Islet of Langerhans (tissue), 1 donor: ENCODE data around the gene MYO5B.
A peak's percentile ranks its signal among the peaks of the same experiment; 100 is the strongest.
"Not testable (repeated sequence)": the region's sequence is repeated elsewhere in the genome, so short reads cannot be mapped to it uniquely, and the experiment has no call there.

Experiments
- FAIRE-seq: peaks from one replicate; lab custom pipeline; 2011; peaks lifted over from hg19 to GRCh38; lab: Jason Lieb, UNC

The MYO5B gene

GRCh38 chr18:50194631-50195532 lies at the start of gene MYO5B:
Gene MYO5B (minus strand): TSS chr18:50195147. CDS start chr18:50194793, 354 bp downstream.
- no peak for FAIRE-seq

DNA sequence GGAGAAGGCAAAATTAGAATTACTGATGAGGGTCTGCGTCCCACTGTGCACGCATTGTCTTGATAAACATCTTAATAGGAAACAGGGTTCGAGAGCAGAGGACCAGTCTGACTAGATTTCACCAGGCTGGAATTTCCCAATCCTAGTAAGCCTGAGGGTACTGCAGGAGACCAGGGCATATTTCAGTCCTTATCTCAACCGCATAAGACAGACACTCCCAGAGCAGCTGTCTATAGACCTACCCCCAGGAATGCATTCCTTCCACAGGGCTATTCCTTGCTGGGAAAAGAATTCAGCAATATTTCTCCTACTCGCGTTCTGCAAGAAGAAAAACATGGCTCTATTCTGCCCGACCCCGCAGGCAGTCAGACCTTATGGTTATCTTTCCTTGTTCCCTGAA lies 46.8 kb upstream of the MYO5B start:
- not testable (repeated sequence) for FAIRE-seq

DNA sequence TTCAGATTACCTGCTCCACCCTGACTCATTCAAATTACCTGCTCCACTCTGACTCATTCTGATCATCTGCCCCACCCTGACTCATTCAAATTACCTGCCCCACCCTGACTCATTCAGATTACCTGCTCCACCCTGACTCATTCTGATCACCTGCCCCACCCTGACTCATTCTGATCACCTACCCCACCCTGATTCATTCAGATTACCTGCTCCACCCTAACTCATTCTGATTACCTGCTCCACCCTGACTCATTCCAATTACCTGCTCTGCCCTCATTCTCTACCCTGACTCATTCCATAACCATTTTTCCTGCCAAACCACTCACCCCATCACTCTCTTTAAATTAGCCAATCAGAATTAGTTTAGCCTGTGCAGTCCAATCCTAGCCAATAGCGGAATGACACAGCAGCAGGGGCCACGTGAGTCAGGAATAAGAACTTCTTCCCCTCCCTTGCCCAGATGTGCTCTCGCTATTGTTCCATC lies 45.2 kb upstream of the MYO5B start:
- no peak for FAIRE-seq

DNA sequence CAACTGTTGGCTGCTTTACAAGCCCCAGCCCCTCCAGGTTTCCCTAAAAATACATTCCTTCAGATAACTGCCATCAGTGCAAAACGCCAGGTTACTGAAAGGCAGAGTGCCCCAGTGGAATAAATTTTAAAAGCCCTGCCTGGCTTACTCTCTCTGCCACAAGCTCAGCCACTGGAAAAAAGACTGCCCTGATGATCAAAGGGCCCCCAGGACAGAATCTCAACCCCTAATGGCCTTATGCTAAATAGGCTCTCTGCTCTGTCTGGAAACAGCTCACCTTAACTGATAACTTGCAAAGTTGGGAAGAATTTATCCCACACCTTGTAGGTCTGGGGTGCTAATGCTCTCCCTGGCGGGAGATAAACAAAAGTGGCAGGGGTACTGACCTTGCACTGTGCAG lies 37.5 kb upstream of the MYO5B start:
- FAIRE-seq, result no peak

- no peak for FAIRE-seq
These were observed 36.7 kb upstream of the MYO5B start for GRCh38 chr18:50231621-50232020.

GRCh38 chr18:50220249-50220648 lies 25.3 kb upstream of the MYO5B start:
- FAIRE-seq, result not testable (repeated sequence)

DNA sequence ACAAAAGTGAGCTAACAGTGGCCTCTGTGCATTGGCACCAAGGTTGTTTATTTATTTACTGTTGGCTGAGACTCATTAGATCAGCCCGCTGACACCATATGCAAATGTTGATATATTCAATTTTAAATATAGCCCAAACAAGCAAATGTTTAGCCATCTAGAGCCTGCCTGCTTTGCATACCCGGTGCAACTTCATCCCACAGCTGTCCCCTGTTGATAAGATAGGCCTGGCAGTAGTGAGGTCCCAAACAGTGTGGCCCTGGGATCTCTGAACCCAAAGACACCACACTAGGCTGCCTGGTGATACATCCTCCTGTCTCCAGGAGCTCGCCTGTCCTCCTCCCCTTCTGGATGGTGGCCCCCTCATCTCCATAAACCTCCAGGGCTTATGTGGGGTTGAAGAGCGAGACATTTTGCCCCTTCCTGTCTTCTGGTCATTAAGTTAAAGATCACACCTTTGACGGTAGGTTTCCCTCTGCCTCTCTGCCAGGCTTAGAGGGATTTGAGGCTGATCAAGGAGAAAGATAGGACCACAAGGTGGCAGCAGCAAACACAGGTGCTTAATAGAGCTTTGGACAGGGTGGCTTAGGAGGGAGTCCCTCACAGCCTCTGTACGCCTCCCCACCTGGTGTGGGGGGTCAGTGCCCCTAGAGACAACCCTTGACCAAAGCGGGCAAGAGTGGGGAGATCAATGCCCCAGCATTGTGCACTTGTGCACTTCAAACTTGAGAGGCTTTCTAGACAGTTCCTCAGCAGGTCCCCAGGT lies 23.7 kb upstream of the MYO5B start:
- FAIRE-seq, result no peak

- no peak for FAIRE-seq
These were observed 14.4 kb upstream of the MYO5B start for GRCh38 chr18:50209311-50209710.

- FAIRE-seq, result no peak
These were observed 12.8 kb upstream of the MYO5B start for GRCh38 chr18:50207722-50208121.

DNA sequence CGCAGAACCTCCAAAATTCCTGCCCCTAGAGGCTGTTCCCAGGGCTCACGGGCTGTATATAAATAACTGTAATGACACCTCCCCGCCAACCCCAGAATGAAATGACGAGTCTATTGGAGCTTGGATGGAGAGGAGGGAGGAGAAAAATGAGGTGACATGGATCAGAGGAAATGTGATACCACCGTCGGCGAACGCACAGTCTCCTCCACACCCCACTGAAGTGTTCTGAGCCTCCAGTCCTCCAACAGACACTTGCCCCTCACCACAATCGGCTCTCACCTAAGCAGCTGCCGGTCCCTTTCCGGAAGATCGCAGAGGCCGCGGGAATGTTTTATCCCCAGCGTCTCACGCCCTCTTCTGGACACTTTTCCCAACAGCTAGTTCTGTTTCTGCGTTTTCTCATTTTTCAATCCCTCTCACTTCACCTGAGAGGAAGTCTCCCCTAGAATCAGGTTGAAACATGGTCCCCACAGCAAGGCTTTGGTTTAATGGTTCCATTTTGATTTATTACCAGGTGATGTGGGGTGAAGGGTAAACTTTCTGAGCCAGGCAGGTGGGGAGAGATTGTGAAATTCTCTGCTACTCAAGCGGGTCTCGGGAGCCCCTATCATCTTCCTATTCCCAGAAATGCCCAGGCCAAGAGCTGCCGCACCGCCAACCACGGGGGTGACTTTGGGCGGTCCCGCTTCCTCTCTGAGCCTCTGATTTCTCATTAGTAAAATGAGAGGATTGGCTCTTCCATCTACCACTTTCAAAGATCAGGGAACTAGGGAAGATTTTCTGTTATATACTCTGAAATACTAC lies 9.1 kb upstream of the MYO5B start:
- FAIRE-seq, result peak; percentile 90

GRCh38 chr18:50201476-50202018 lies 6.6 kb upstream of the MYO5B start:
- no peak for FAIRE-seq

GRCh38 chr18:50199921-50200320 lies 5.0 kb upstream of the MYO5B start:
- no peak for FAIRE-seq

DNA sequence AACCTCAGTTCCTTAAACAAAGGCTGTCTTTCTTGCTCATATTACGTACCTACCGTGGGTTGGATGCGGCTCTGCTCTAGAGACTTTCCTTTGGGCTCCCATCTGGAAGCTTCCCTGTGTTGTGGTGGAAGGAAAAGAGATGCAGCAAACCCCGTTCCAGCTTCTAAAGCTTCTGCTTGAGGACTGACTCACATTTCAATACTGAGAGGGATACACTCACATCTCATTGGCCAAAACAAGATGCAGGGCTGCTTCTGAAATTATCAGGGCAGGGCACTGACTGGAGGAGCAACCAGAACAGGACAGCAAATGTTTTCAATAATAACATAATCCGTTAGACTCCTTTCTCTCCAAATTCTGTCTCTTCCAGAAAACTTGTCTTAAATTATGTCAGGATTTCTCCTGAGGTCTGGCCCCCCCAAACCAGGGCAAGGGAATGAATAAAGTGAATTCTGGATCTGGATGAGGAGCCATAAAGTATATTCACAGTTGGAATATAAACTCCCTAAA lies 4.5 kb upstream of the MYO5B start:
- no peak for FAIRE-seq

- no peak for FAIRE-seq
These were observed 1.3 kb upstream of the MYO5B start for GRCh38 chr18:50196261-50196660.

- FAIRE-seq, result no peak
These were observed 742 bp upstream of the MYO5B start for GRCh38 chr18:50195689-50196088.

DNA sequence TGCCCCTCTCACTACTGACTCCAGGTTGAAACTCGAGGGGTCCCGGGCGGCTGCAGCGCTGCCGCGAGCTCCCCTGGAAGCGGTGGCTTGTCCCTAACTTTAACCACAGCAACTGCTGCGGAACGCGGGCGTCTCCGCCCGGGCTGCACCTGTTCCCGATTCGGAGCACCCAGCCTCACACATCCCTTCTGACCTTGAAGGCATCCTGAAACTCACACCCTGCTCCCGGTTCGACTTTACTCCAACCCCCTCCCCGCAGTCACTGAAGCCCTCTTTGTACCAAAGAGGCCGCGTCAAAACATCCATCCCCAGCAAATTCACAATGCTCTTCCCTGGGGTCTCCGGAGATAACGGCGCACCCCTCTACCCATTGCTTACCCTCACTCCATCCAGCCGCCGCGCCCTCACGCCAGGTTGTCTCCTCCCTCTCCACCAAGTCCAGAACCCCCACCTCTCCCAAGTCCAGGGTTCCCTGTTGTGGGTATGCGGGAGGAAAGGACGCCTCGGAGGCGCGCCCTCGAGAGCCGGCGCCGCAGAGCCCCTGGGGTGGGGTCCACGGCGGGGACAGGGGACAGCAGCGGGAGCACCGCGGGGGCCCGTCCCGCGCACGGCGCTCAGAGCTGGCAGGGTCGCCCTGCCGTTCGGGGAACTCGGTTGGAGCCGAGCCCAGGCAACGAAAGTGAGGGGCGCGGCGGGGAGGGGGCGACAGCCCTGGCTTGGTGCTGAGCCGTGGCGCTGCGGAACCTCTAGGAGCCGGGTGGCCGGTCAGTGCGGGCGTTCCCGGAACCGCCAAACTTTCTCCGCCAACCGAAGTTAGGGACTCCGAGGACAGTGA lies 934 bp downstream of the MYO5B start:
- FAIRE-seq, result no peak

DNA sequence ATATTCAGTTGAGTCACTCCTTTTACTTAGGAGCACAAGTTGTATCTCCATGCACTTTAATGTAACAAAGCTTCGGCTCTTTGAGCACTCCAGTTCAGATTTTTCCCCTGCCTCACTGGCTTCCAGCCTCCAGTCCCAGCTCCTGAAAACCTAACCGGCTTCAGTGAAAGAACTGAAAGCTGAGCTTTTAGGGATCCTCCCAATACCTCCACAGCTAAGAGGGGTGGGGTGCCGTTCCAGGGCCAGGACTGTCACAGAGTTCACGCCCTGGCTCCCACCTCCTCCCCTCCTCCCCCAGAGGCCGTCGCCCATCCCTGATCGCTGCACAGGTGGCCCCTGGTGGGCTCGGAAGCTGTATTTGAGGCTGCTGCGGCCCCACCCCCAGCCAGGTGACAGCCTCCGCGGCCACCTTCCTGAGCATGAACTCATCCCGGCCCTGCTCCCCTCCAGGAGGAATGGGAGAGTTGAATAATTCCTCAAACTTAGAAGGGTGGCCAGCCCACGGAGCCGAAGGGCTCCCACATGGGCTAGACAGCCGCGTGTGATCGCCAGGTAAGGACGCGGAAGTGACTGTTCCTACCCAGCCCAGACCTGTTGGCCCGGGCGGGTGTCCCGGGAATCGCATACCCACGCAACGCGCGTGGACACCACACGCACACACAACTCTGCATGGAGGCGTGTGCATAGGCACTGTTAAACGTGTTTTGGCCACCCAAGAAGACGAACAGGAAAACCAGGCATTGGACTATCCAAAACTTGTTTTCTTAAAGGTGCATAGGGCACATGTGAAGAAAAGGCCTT lies 1.8 kb downstream of the MYO5B start:
- FAIRE-seq, result no peak

- FAIRE-seq, result no peak
These were observed 4.0 kb downstream of the MYO5B start for GRCh38 chr18:50190926-50191325.

GRCh38 chr18:50190236-50190635 lies 4.7 kb downstream of the MYO5B start:
- FAIRE-seq, result no peak

- no peak for FAIRE-seq
These were observed 5.8 kb downstream of the MYO5B start for GRCh38 chr18:50189160-50189559.
